Measurements from ENCODE around the gene RSPH1. TPM values are rescaled to one million over a fixed set of nuclear protein-coding genes. Genes with fewer than 3 reads are reported as not detected.

RSPH1 gene
- total RNA-seq, 1 experiment from 2014 or later, result 0.31 TPM

DNA sequence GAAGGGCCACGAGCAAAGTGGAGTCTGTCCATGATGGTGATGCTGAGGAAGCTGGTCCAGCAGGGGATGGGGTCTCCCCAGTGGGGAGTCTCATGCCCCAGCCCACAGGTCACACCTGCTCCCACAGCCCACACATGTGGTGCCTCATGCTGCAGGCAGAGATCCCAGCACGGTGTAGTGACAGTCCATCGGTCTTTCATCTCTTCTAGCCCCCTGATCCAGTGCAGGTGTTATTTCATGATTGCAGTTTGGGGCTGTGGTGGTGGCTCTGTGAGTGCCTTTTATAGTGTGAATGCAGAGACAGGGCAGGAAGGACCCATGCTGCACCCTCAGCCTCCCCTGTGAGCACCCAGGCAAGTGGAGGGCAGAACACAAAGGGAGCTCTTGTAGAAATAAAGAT lies 47.3 kb downstream of the RSPH1 start:
- H3K27me3 ChIP-seq (ENCODE audit: insufficient read depth, low read length), result no peaks in the 10 kb centered on the region
- Mint-ChIP-seq H3K36me3 (ENCODE audit: insufficient read depth in 1 of 3, low read depth in 3 of 3) (no peaks in the 10 kb centered on the region), H3K27ac (no peak overlapping the region), H3K9me3 (no peaks in the 10 kb centered on the region; a peak in 1 of 5 replicates), H3K27me3 (ENCODE audit: low read depth) (peaks cover 8% of the 10 kb centered on the region), H3K4me3 (no peak overlapping the region), H3K4me1 (peaks cover 11 to 21% of the 10 kb centered on the region in 2 experiments)
- H2BK15ac ChIP-seq (ENCODE audit: low read depth, low read length), result no peak overlapping the region
- H2AK5ac ChIP-seq (ENCODE audit: insufficient read length, low read length), result no peak overlapping the region
- H3K4ac ChIP-seq (ENCODE audit: low read depth, low read length), result no peak overlapping the region
- no peaks in the 10 kb centered on the region for H3K23me2 ChIP-seq (ENCODE audit: insufficient read length, low read depth, low read length, poor library complexity, severe bottlenecking)
- no peak overlapping the region for H3K56ac ChIP-seq (ENCODE audit: insufficient read length, low read depth, low read length)
- H3K9me3 ChIP-seq (ENCODE audit: control insufficient read depth, low read depth, low read length), result no peaks in the 10 kb centered on the region
- no peak overlapping the region for H2BK12ac ChIP-seq (ENCODE audit: insufficient read length, low read depth, low read length)
- no peak overlapping the region for H3K23ac ChIP-seq (ENCODE audit: insufficient read length, low read depth, low read length)
- H2BK120ac ChIP-seq (ENCODE audit: low read depth, low read length, poor library complexity, severe bottlenecking), result no peak overlapping the region
- H3K79me1 ChIP-seq (ENCODE audit: insufficient read depth, low read depth, low read length, poor library complexity, severe bottlenecking), result no peaks in the 10 kb centered on the region
- no peak overlapping the region for H3T11ph ChIP-seq (ENCODE audit: low read length)
- no peak for TF ChIP-seq CTCF (conservative IDR thresholded peaks at IDR 0.05)
- no peak overlapping the region for H4K5ac ChIP-seq (ENCODE audit: insufficient read length, low read depth, low read length)
- no peak overlapping the region for H3K4me2 ChIP-seq (ENCODE audit: insufficient read depth, insufficient read length, low read length)
- no peak overlapping the region for H3K18ac ChIP-seq (ENCODE audit: insufficient read length, low read depth, low read length)
- H3K9ac ChIP-seq (ENCODE audit: extremely low read depth, insufficient read length, low read length), result no peak overlapping the region
- WGBS (ENCODE audit: extremely low coverage, insufficient read length, low lambda C conversion rate), result no CpG with 5 or more reads among the region's 3 CpGs
- H2BK5ac ChIP-seq (ENCODE audit: insufficient read length, low read length), result no peak overlapping the region
- H2AFZ ChIP-seq (ENCODE audit: low read length), result no peak overlapping the region
- no peaks in the 10 kb centered on the region for H3K4me1 ChIP-seq (ENCODE audit: insufficient read depth, low read length)
- no peak for DNase-seq
- H3K27ac ChIP-seq (ENCODE audit: insufficient read length, low read depth, low read length), result no peak overlapping the region
- no peaks in the 10 kb centered on the region for H4K20me1 ChIP-seq (ENCODE audit: control insufficient read depth, insufficient read depth, insufficient read length)
- H4K8ac ChIP-seq (replicated peaks; ENCODE audit: insufficient read length, low read depth, low read length), result no peak overlapping the region
- no peak overlapping the region for H2BK20ac ChIP-seq (ENCODE audit: low read depth, low read length, poor library complexity, severe bottlenecking)
- H3K79me2 ChIP-seq (ENCODE audit: insufficient read depth, low read length), result no peaks in the 10 kb centered on the region
- H4K91ac ChIP-seq (ENCODE audit: insufficient read length, low read depth, low read length), result no peak overlapping the region
- no peak overlapping the region for H3K14ac ChIP-seq (ENCODE audit: insufficient read depth, low read length)

Data from H9 (cell line).